ENCODE results near the gene DIPK1C. TPM values are rescaled to one million over a fixed set of nuclear protein-coding genes. Genes with fewer than 3 reads are reported as not detected.

DIPK1C gene
- total RNA-seq, 1 experiment from 2014 or later: not detected

- H3K4me1 Mint-ChIP-seq (ENCODE audit: low read depth, unreplicated experiment): no peaks in the 10 kb centered on the region
- H3K27me3 Mint-ChIP-seq (ENCODE audit: insufficient read depth, unreplicated experiment): peaks cover 8% of the 10 kb centered on the region
- H3K9me3 ChIP-seq: no peaks in the 10 kb centered on the region
- DNase-seq: no peak
- H3K4me3 Mint-ChIP-seq (ENCODE audit: unreplicated experiment): no peak overlapping the region
- no peak overlapping the region for H3K27ac Mint-ChIP-seq (ENCODE audit: unreplicated experiment)
- no peaks in the 10 kb centered on the region for H3K9me3 Mint-ChIP-seq (ENCODE audit: unreplicated experiment)
- POLR2A ChIA-PET: no interaction called here
- no peaks in the 10 kb centered on the region for H3K27me3 ChIP-seq (replicated peaks; ENCODE audit: control insufficient read depth, insufficient read depth, low read length)
- H3K4me3 ChIP-seq (ENCODE audit: low read depth, low read length): no peak overlapping the region
- intact Hi-C loops (cut with micrococcal nuclease; ENCODE audit: unreplicated experiment): no loop called here
- H3K4me1 ChIP-seq: no peaks in the 10 kb centered on the region
- no peak for TF ChIP-seq CTCF (IDR thresholded peaks at IDR 0.05; ENCODE audit: insufficient read depth in 1 of 2, low read depth in 1 of 2, low read length in 1 of 2, severe bottlenecking in 1 of 2, unreplicated experiment in 1 of 2)
- no peaks in the 10 kb centered on the region for H3K36me3 ChIP-seq (ENCODE audit: control insufficient read depth, insufficient read depth, low read length)
- no TSS peak for BruUV-seq (replicated peaks)
- CTCF ChIA-PET: no interaction called here
- H3K36me3 Mint-ChIP-seq (ENCODE audit: insufficient read depth, unreplicated experiment): no peaks in the 10 kb centered on the region
Observed at GRCh38 chr18:74420926-74421325, 36.2 kb downstream of the DIPK1C start.

DNA sequence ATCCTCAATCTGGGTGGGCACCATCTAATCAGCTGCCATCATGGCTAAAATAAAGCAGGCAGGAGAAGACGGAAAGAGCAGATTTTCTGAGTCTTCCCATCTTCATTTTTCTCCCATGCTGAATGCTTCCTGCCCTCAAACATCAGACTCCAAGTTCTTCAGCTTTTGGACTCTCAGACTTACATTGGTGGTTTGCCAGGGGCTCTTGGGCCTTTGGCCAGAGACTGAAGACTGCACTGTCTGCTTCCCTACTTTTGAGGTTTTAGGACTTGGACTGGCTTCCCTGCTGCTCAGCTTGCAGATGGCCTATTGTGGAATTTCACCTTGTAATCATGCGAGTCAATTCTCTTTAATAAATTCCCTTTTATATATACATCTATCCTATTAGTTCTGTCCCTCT lies 36.6 kb downstream of the DIPK1C start:
- intact Hi-C loops (cut with micrococcal nuclease; ENCODE audit: unreplicated experiment): no loop called here
- DNase-seq: no peak
- Mint-ChIP-seq H3K27me3 (ENCODE audit: insufficient read depth, unreplicated experiment) (peaks cover 8% of the 10 kb centered on the region), H3K9me3 (ENCODE audit: unreplicated experiment) (no peaks in the 10 kb centered on the region), H3K4me3 (ENCODE audit: unreplicated experiment) (no peak overlapping the region), H3K36me3 (ENCODE audit: insufficient read depth, unreplicated experiment) (no peaks in the 10 kb centered on the region), H3K4me1 (ENCODE audit: low read depth, unreplicated experiment) (no peaks in the 10 kb centered on the region), H3K27ac (ENCODE audit: unreplicated experiment) (no peak overlapping the region)
- Histone ChIP-seq H3K9me3 (no peaks in the 10 kb centered on the region), H3K4me1 (no peaks in the 10 kb centered on the region), H3K27me3 (replicated peaks; ENCODE audit: control insufficient read depth, insufficient read depth, low read length) (no peaks in the 10 kb centered on the region), H3K36me3 (ENCODE audit: control insufficient read depth, insufficient read depth, low read length) (no peaks in the 10 kb centered on the region), H3K4me3 (ENCODE audit: low read depth, low read length) (no peak overlapping the region)
- no peak for TF ChIP-seq CTCF (IDR thresholded peaks at IDR 0.05; ENCODE audit: insufficient read depth in 1 of 2, low read depth in 1 of 2, low read length in 1 of 2, severe bottlenecking in 1 of 2, unreplicated experiment in 1 of 2)
- CTCF ChIA-PET: no interaction called here
- POLR2A ChIA-PET: no interaction called here
- no TSS peak for BruUV-seq (replicated peaks)

DNA sequence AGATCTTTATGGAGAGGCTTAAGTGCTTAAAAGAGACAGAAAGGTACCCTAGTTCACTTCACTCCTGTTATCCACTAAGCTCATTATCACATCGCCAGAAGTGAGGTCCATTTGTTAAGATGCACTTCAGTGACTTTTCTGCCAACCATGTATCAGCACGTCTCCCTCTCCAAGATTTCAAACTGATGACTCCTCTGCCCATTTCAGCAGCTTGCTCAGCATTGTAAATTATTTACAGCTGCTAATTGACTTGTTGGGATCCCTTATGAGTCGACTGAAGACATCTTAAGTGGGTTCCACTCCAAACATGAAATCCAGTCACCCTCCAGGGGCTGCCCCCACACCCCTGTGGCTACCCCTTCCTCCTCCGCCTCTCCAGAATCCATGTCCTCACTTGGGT lies 37.3 kb downstream of the DIPK1C start:
- intact Hi-C loops (cut with micrococcal nuclease; ENCODE audit: unreplicated experiment): no loop called here
- Mint-ChIP-seq H3K9me3 (ENCODE audit: unreplicated experiment) (no peaks in the 10 kb centered on the region), H3K4me1 (ENCODE audit: low read depth, unreplicated experiment) (no peaks in the 10 kb centered on the region), H3K27me3 (ENCODE audit: insufficient read depth, unreplicated experiment) (peaks cover 8% of the 10 kb centered on the region), H3K4me3 (ENCODE audit: unreplicated experiment) (no peak overlapping the region), H3K27ac (ENCODE audit: unreplicated experiment) (no peak overlapping the region), H3K36me3 (ENCODE audit: insufficient read depth, unreplicated experiment) (no peaks in the 10 kb centered on the region)
- BruUV-seq (replicated peaks): no TSS peak
- no peaks in the 10 kb centered on the region for H3K36me3 ChIP-seq (ENCODE audit: control insufficient read depth, insufficient read depth, low read length)
- H3K4me3 ChIP-seq (ENCODE audit: low read depth, low read length): no peak overlapping the region
- H3K27me3 ChIP-seq (replicated peaks; ENCODE audit: control insufficient read depth, insufficient read depth, low read length): no peaks in the 10 kb centered on the region
- CTCF ChIA-PET: interaction anchor here (0.6 kb wide), 1 partner anchor 11 kb away, joined by 3 read pairs; no protein-coding TSS in a partner anchor
- TF ChIP-seq CTCF (IDR thresholded peaks at IDR 0.05; ENCODE audit: insufficient read depth in 1 of 2, low read depth in 1 of 2, low read length in 1 of 2, severe bottlenecking in 1 of 2, unreplicated experiment in 1 of 2): no peak
- no peaks in the 10 kb centered on the region for H3K9me3 ChIP-seq
- no peaks in the 10 kb centered on the region for H3K4me1 ChIP-seq
- POLR2A ChIA-PET: no interaction called here
- no peak for DNase-seq
